ENCODE results near the gene MPHOSPH9.

MPHOSPH9 gene

DNA sequence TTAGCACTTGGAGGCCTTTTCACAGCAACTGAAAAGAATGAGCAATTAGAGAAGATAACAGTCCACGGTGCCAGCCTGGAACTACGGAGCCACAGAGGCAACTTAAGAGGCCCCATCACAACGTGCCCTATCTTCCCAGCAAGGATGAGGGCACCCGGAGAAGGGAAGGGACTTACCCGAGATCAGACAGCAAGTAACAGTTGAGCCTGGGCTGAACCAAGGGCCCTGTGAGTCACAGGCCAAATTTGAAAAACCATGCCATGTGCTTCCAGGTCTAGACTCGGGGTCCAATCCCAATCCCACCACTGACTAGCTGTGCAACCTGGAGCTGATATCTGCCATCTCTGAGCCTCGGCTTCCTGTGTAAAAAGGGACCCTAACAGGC, 124.3 kb downstream of the MPHOSPH9 start:
- no peak overlapping the region for H2AFZ ChIP-seq (ENCODE audit: low read depth, low read length)
- H3K4me2 ChIP-seq (ENCODE audit: low read length, poor library complexity, severe bottlenecking): no peak overlapping the region
- no peak overlapping the region for H4K8ac ChIP-seq (ENCODE audit: low read length)
- no peak overlapping the region for H2BK12ac ChIP-seq (ENCODE audit: low read length in 2 of 2)
- H3K36me3 ChIP-seq (ENCODE audit: control insufficient read depth in 1 of 2, insufficient read depth in 2 of 2, low read depth in 1 of 2, low read length in 2 of 2): peaks cover 4 to 27% of the 10 kb centered on the region in 2 experiments
- no peaks in the 10 kb centered on the region for H3K27me3 ChIP-seq (ENCODE audit: control insufficient read depth in 1 of 2, insufficient read depth in 1 of 2, low read length in 2 of 2)
- no peaks in the 10 kb centered on the region for H3K9me3 ChIP-seq (ENCODE audit: control insufficient read depth, low read length)
- H3K4ac ChIP-seq (ENCODE audit: low read depth in 1 of 2, low read length in 2 of 2): no peak overlapping the region
- no peak overlapping the region for H2BK120ac ChIP-seq (ENCODE audit: low read depth, low read length)
- no peak overlapping the region for H3K14ac ChIP-seq (ENCODE audit: low read length in 2 of 2)
- H3K18ac ChIP-seq (ENCODE audit: low read depth in 1 of 2, low read length in 2 of 2): no peak overlapping the region
- peaks cover 39% of the 10 kb centered on the region for H3K4me1 ChIP-seq (ENCODE audit: control insufficient read depth, insufficient read depth, low read depth, low read length)
- WGBS: 97% methylated on average over 7 of the region's 7 CpGs
- no peak overlapping the region for H2BK15ac ChIP-seq (ENCODE audit: low read depth, poor library complexity, severe bottlenecking)
- peak overlapping the region; percentile 50 for H3K9ac ChIP-seq (ENCODE audit: low read length)
- no peak overlapping the region for H2BK5ac ChIP-seq (ENCODE audit: low read depth, low read length, poor library complexity, severe bottlenecking)
- no peak for DNase-seq
- no peak overlapping the region for H3K4me3 ChIP-seq (ENCODE audit: insufficient read depth in 1 of 2, low read depth in 1 of 2, low read length in 2 of 2)
- H3K23ac ChIP-seq (ENCODE audit: low read length in 2 of 2): no peak overlapping the region
- H4K91ac ChIP-seq (ENCODE audit: low read length): no peak overlapping the region
- H3K27ac ChIP-seq (ENCODE audit: low read length, poor library complexity, severe bottlenecking): no peak overlapping the region
- H2AK5ac ChIP-seq (ENCODE audit: low read length, severe bottlenecking): no peak overlapping the region
- H3K79me1 ChIP-seq (replicated peaks; ENCODE audit: low read length, poor library complexity, severe bottlenecking): peaks cover 10% of the 10 kb centered on the region

DNA sequence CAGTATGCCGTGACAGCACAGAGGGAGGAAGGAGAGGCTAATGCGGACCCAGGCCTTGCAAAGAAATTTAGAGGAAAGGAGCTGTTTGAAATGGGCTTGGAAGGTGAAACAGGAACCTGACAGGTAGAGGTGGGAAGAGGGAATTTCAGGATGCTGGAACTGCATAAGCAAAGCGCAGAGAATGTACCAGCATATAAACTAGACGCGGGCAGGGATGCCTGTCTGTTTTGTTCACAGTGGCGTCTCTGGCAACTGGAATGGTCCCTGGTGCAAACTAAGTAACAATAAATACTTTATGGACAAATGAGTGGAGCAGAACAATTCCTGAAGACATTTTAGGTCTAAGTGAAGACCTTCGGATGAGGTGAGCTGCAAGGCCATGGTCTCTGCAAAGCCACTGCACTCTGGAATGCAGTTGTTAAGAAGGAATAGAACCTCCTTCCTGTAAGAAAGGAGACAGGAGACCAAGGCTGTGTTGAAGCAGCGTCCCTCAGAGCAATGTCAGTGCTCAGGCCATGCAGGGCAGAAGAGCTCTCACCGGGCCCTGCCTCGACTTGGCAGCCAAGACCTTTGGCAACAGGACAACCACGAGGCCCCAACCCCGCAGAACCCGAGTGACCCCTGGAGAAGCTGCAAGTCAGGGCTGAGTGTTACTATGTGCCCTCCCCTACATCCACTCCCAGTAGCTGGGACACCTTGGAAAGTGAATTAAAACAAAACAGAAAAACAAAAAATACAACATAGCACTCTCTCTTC, 124.8 kb downstream of the MPHOSPH9 start:
- Histone ChIP-seq H3K4me3 (ENCODE audit: insufficient read depth in 1 of 2, low read depth in 1 of 2, low read length in 2 of 2) (no peak overlapping the region), H2BK5ac (ENCODE audit: low read depth, low read length, poor library complexity, severe bottlenecking) (no peak overlapping the region), H3K27ac (ENCODE audit: low read length, poor library complexity, severe bottlenecking) (no peak overlapping the region), H4K91ac (ENCODE audit: low read length) (no peak overlapping the region), H2AFZ (ENCODE audit: low read depth, low read length) (no peak overlapping the region), H3K27me3 (ENCODE audit: control insufficient read depth in 1 of 2, insufficient read depth in 1 of 2, low read length in 2 of 2) (no peaks in the 10 kb centered on the region), H3K9me3 (ENCODE audit: control insufficient read depth, low read length) (no peaks in the 10 kb centered on the region), H3K9ac (ENCODE audit: low read length) (no peak overlapping the region), H3K4me2 (ENCODE audit: low read length, poor library complexity, severe bottlenecking) (no peak overlapping the region), H4K8ac (ENCODE audit: low read length) (no peak overlapping the region), H3K18ac (ENCODE audit: low read depth in 1 of 2, low read length in 2 of 2) (no peak overlapping the region), H3K79me1 (replicated peaks; ENCODE audit: low read length, poor library complexity, severe bottlenecking) (peaks cover 11% of the 10 kb centered on the region), H3K36me3 (ENCODE audit: control insufficient read depth in 1 of 2, insufficient read depth in 2 of 2, low read depth in 1 of 2, low read length in 2 of 2) (peaks cover 4 to 27% of the 10 kb centered on the region in 2 experiments), H2BK15ac (ENCODE audit: low read depth, poor library complexity, severe bottlenecking) (no peak overlapping the region), H2BK120ac (ENCODE audit: low read depth, low read length) (no peak overlapping the region), H3K23ac (ENCODE audit: low read length in 2 of 2) (no peak overlapping the region), H3K4ac (ENCODE audit: low read depth in 1 of 2, low read length in 2 of 2) (no peak overlapping the region), H2BK12ac (ENCODE audit: low read length in 2 of 2) (no peak overlapping the region), H3K14ac (ENCODE audit: low read length in 2 of 2) (no peak overlapping the region), H3K4me1 (ENCODE audit: control insufficient read depth, insufficient read depth, low read depth, low read length) (peaks cover 42% of the 10 kb centered on the region), H2AK5ac (ENCODE audit: low read length, severe bottlenecking) (no peak overlapping the region)
- WGBS: 96% methylated on average over 13 of the region's 13 CpGs
- DNase-seq: no peak

DNA sequence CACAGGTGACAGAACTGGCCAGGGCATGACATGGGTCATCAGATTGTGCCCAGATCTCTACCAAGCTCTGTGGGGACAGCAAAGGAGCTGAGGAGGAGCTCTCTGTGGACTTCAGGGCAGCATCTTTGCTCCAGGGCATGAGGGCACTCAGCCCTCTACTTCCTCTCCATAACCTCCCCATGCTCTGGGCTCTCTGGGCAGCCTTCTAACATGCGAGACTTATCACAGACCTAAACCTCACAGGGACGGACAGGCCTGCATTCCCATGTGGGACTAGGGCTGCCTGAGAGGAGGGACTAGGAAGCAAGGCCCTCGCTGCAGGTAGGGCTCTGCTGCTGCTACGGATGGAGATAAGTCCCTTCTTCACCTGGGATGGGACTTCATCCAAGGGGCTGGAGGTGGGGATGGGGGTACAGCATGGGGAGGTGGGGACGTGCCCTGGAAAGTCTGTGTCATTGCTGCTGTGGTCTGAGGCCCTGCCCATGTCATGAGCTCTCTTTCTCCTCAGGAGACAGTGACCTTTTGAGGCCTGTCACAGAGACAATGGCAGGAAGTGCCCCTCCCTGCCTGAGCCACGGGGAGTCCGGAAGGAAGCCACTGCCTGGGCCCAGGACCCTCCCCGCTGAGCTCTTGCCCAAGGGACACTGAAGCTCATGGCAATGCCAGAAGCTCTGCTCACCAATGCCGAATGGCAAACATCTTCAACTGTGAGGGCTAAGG, 126.1 kb downstream of the MPHOSPH9 start:
- WGBS: 71% methylated on average over 9 of the region's 9 CpGs
- no peak overlapping the region for H2BK15ac ChIP-seq (ENCODE audit: low read depth, poor library complexity, severe bottlenecking)
- H3K27ac ChIP-seq (ENCODE audit: low read length, poor library complexity, severe bottlenecking): no peak overlapping the region
- H2AFZ ChIP-seq (ENCODE audit: low read depth, low read length): no peak overlapping the region
- peak overlapping the region in 1 of 2 experiments; percentile 56 for H3K14ac ChIP-seq (ENCODE audit: low read length in 2 of 2)
- no peak overlapping the region for H3K9ac ChIP-seq (ENCODE audit: low read length)
- H2BK5ac ChIP-seq (ENCODE audit: low read depth, low read length, poor library complexity, severe bottlenecking): no peak overlapping the region
- H3K27me3 ChIP-seq (ENCODE audit: control insufficient read depth in 1 of 2, insufficient read depth in 1 of 2, low read length in 2 of 2): no peaks in the 10 kb centered on the region
- peak overlapping the region; percentile 25 for H2AK5ac ChIP-seq (ENCODE audit: low read length, severe bottlenecking)
- no peak overlapping the region for H2BK12ac ChIP-seq (ENCODE audit: low read length in 2 of 2)
- no peak for DNase-seq
- no peak overlapping the region for H3K23ac ChIP-seq (ENCODE audit: low read length in 2 of 2)
- no peak overlapping the region for H3K4me2 ChIP-seq (ENCODE audit: low read length, poor library complexity, severe bottlenecking)
- H3K4me1 ChIP-seq (ENCODE audit: control insufficient read depth, insufficient read depth, low read depth, low read length): peaks cover 41% of the 10 kb centered on the region
- no peak overlapping the region for H3K4me3 ChIP-seq (ENCODE audit: insufficient read depth in 1 of 2, low read depth in 1 of 2, low read length in 2 of 2)
- H2BK120ac ChIP-seq (ENCODE audit: low read depth, low read length): no peak overlapping the region
- H3K18ac ChIP-seq (ENCODE audit: low read depth in 1 of 2, low read length in 2 of 2): peak overlapping the region in 1 of 2 experiments; percentile 16
- H3K4ac ChIP-seq (ENCODE audit: low read depth in 1 of 2, low read length in 2 of 2): no peak overlapping the region
- H3K9me3 ChIP-seq (ENCODE audit: control insufficient read depth, low read length): no peaks in the 10 kb centered on the region
- peaks cover 11% of the 10 kb centered on the region for H3K79me1 ChIP-seq (replicated peaks; ENCODE audit: low read length, poor library complexity, severe bottlenecking)
- no peak overlapping the region for H4K91ac ChIP-seq (ENCODE audit: low read length)
- H3K36me3 ChIP-seq (ENCODE audit: control insufficient read depth in 1 of 2, insufficient read depth in 2 of 2, low read depth in 1 of 2, low read length in 2 of 2): peaks cover 4 to 30% of the 10 kb centered on the region in 2 experiments
- peak overlapping the region; percentile 30 for H4K8ac ChIP-seq (ENCODE audit: low read length)

DNA sequence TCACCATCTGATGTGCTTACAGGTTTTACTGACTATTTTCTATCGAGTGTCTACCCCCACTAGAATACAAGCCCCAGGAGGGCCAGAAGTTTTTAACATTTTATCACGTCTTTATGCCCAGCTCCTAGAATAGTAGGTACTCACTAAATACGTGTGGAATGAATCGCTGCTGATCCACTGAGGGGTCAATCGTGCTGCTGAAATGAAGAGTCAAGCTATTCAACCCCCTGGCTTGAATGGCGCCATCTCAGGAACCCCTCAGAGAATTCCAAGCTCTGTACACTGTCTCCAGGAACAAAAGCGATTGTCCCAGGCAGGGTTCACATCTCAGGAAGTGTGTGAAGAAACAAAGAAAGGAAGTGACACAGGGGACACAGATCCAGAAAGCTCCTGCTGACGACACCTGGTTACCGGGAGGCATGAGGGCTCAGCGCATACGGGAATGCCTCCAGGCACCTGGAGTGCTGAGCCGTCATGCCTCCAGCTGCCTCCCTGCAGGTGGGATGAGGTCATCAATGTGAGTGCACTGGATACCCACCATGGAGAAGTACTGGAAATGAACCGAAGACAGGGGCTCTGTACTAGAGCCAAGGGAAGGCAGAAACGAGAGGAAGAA, 127.6 kb downstream of the MPHOSPH9 start:
- Histone ChIP-seq H3K14ac (ENCODE audit: low read length in 2 of 2) (no peak overlapping the region), H3K27ac (ENCODE audit: low read length, poor library complexity, severe bottlenecking) (peak overlapping the region; percentile 12), H2BK12ac (ENCODE audit: low read length in 2 of 2) (no peak overlapping the region), H2BK15ac (ENCODE audit: low read depth, poor library complexity, severe bottlenecking) (no peak overlapping the region), H3K4me2 (ENCODE audit: low read length, poor library complexity, severe bottlenecking) (no peak overlapping the region), H2AFZ (ENCODE audit: low read depth, low read length) (no peak overlapping the region), H3K4ac (ENCODE audit: low read depth in 1 of 2, low read length in 2 of 2) (no peak overlapping the region), H2BK120ac (ENCODE audit: low read depth, low read length) (no peak overlapping the region), H3K9ac (ENCODE audit: low read length) (no peak overlapping the region), H3K4me1 (ENCODE audit: control insufficient read depth, insufficient read depth, low read depth, low read length) (peaks cover 36% of the 10 kb centered on the region), H2BK5ac (ENCODE audit: low read depth, low read length, poor library complexity, severe bottlenecking) (no peak overlapping the region), H3K79me1 (replicated peaks; ENCODE audit: low read length, poor library complexity, severe bottlenecking) (peaks cover 4% of the 10 kb centered on the region), H3K18ac (ENCODE audit: low read depth in 1 of 2, low read length in 2 of 2) (no peak overlapping the region), H3K23ac (ENCODE audit: low read length in 2 of 2) (no peak overlapping the region), H2AK5ac (ENCODE audit: low read length, severe bottlenecking) (peak overlapping the region; percentile 65), H3K27me3 (ENCODE audit: control insufficient read depth in 1 of 2, insufficient read depth in 1 of 2, low read length in 2 of 2) (no peaks in the 10 kb centered on the region), H4K8ac (ENCODE audit: low read length) (no peak overlapping the region), H3K4me3 (ENCODE audit: insufficient read depth in 1 of 2, low read depth in 1 of 2, low read length in 2 of 2) (no peak overlapping the region), H3K36me3 (ENCODE audit: control insufficient read depth in 1 of 2, insufficient read depth in 2 of 2, low read depth in 1 of 2, low read length in 2 of 2) (peaks cover 4 to 30% of the 10 kb centered on the region in 2 experiments), H4K91ac (ENCODE audit: low read length) (no peak overlapping the region), H3K9me3 (ENCODE audit: control insufficient read depth, low read length) (no peaks in the 10 kb centered on the region)
- 76% methylated on average over 14 of the region's 14 CpGs for WGBS
- no peak for DNase-seq
